Measurements from ENCODE around the gene ITPR1. TPM values are rescaled to one million over a fixed set of nuclear protein-coding genes. Genes with fewer than 3 reads are reported as not detected.

The ITPR1 gene
- total and polyA plus RNA-seq, 10 of the 15 experiments (the other 5 are each of a cell fraction or from before 2014, with no cell fraction given), result 12.2 to 239 (median 28.4) TPM

DNA sequence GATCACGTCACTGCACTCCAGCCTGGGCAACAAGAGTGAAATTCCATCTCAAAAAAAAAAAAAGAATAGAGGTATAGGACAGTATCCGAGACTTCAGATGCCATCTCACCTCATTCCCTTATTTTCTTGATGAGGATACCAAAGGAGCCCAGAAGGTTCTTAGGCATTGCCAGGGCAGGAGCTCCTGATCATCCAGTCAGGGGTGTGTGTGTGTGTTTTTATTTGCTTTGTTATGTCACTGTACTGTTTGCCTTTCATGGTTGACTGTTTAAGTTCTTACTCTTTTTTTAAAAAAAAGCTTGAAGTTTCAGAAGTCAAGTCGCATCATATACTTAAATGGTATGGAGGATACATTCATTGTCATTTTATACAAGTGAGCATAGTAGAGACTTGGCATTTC, 346.1 kb downstream of the ITPR1 start:
- WGBS (ENCODE audit: insufficient coverage, insufficient replicate concordance, low lambda C conversion rate, missing lambda C conversion rate), result 94% methylated on average over 3 of the region's 3 CpGs
- Histone ChIP-seq H3K4me3 (no peak overlapping the region), H3K79me2 (ENCODE audit: control insufficient read depth, insufficient read depth, low read length) (no peaks in the 10 kb centered on the region), H3K36me3 (ENCODE audit: control insufficient read depth in 2 of 2, insufficient read depth in 2 of 2, low read length in 1 of 2) (peaks cover 0 to 2% of the 10 kb centered on the region in 2 experiments; a peak in 3 of 4 replicates), H4K20me1 (ENCODE audit: control insufficient read depth, insufficient read depth) (no peaks in the 10 kb centered on the region), H3K9ac (ENCODE audit: control insufficient read depth, insufficient read depth, low read length) (no peak overlapping the region), H3K27me3 (replicated peaks in 1 of 2; ENCODE audit: control insufficient read depth in 2 of 2, insufficient read depth in 2 of 2, low read length in 1 of 2) (no peaks in the 10 kb centered on the region), H3K4me2 (ENCODE audit: control insufficient read depth, insufficient read depth) (no peak overlapping the region), H3K4me1 (ENCODE audit: control insufficient read depth, insufficient read depth, low read length) (peaks cover 25% of the 10 kb centered on the region), H3K27ac (ENCODE audit: control insufficient read depth, insufficient read depth) (no peak overlapping the region), H3K9me3 (replicated peaks; ENCODE audit: control insufficient read depth, insufficient read depth, low read length) (no peaks in the 10 kb centered on the region; the same call in 2 of the 3 replicates), H2AFZ (ENCODE audit: control insufficient read depth, low read depth, low read length) (no peak overlapping the region)
- ChIA-PET POLR2A (interaction anchor here (0.6 to 10.7 kb wide), 10 partner anchors 10 to 666 kb away, joined by 3 to 73 read pairs (median 6); partner anchors contain the start of gene BHLHE40), RAD21 (ENCODE audit: unreplicated experiment) (interaction anchor here (0.6 to 14.9 kb wide), 14 partner anchors 9 to 841 kb away, joined by 3 to 325 read pairs (median 4); partner anchors contain the start of gene BHLHE40), CTCF (interaction anchor here (0.7 to 4.2 kb wide), 14 partner anchors 9 to 140 kb away, joined by 3 to 32 read pairs (median 4); partner anchors contain the start of gene BHLHE40), SMC1A (ENCODE audit: uncharacterized antibody, unreplicated experiment) (interaction anchor here (0.8 to 11.7 kb wide), 16 partner anchors 10 to 215 kb away, joined by 3 to 185 read pairs (median 5); partner anchors contain the start of gene BHLHE40)
- ATAC-seq (peak; percentile 12), DNase-seq (ENCODE audit: low read depth, low spot score) (no peak), FAIRE-seq (no peak)
- in situ Hi-C loops (cut with MboI) (loop anchor here (10.0 kb wide), 1 partner anchor 356 kb away; no protein-coding TSS in a partner anchor), intact Hi-C loops (cut with micrococcal nuclease; ENCODE audit: unreplicated experiment) (no loop called here)
- BruUV-seq (replicated peaks), result TSS peak; percentile 6
- TF ChIP-seq, protein P1, sequence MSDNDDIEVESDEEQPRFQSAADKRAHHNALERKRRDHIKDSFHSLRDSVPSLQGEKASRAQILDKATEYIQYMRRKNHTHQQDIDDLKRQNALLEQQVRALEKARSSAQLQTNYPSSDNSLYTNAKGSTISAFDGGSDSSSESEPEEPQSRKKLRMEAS (IDR thresholded peaks at IDR 0.05; ENCODE audit: low read depth, low read length), result no peak
- TF ChIP-seq RB1 (IDR thresholded peaks at IDR 0.05; ENCODE audit: borderline replicate concordance), result 0 out of 2 replicates have a peak, but pooled peaks have one; percentile 5

DNA sequence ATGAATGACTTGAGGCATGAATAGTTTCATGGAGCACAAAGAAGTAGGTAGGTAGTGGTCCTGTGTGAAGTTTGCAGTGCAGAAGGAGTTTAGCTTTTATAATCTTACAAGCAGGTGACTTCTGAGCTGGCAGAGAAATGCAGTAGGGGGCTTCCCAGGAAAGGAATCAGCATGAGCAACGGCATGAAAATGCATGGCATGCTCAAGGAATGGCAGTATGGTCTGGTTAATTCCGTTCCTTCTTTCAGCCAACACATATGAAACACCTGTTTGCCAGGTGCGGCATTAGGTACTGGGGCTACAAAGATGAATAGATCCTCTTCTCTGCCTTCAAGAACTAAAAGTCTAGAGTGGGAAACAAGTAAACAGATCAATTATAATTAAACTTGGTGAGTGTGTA, 348.1 kb downstream of the ITPR1 start:
- no peak for TF ChIP-seq WRNIP1 (IDR thresholded peaks at IDR 0.05; ENCODE audit: borderline replicate concordance, low read depth, low read length)
- CTCF ChIA-PET, result interaction anchor here (0.6 to 4.2 kb wide), 6 partner anchors 10 to 139 kb away, joined by 3 to 32 read pairs (median 3); no protein-coding TSS in a partner anchor

More for the DNA sequence above, 348.1 kb downstream of the ITPR1 start:
- H3K9ac ChIP-seq (ENCODE audit: control insufficient read depth, insufficient read depth, low read length), result no peak overlapping the region
- ChIA-PET RAD21 (ENCODE audit: unreplicated experiment) (interaction anchor here (1.5 kb wide), 2 partner anchors 13 to 138 kb away, joined by 4 read pairs; no protein-coding TSS in a partner anchor), SMC1A (ENCODE audit: uncharacterized antibody, unreplicated experiment) (interaction anchor here (1.0 to 11.7 kb wide), 12 partner anchors 8 to 137 kb away, joined by 3 to 185 read pairs (median 6); partner anchors contain the start of gene BHLHE40), POLR2A (interaction anchor here (0.8 to 1.8 kb wide), 2 partner anchors 8 to 9 kb away, joined by 3 to 4 read pairs; no protein-coding TSS in a partner anchor)
- H3K27me3 ChIP-seq (replicated peaks in 1 of 2; ENCODE audit: control insufficient read depth in 2 of 2, insufficient read depth in 2 of 2, low read length in 1 of 2), result no peaks in the 10 kb centered on the region
- H3K9me3 ChIP-seq (replicated peaks; ENCODE audit: control insufficient read depth, insufficient read depth, low read length), result no peaks in the 10 kb centered on the region; the same call in 2 of the 3 replicates
- no peaks in the 10 kb centered on the region; a peak in 2 of 4 replicates for H3K36me3 ChIP-seq (ENCODE audit: control insufficient read depth in 2 of 2, insufficient read depth in 2 of 2, low read length in 1 of 2)
- in situ Hi-C loops (cut with MboI), result no loop called here
- no peak overlapping the region for H3K4me3 ChIP-seq
- no peak overlapping the region for H3K4me2 ChIP-seq (ENCODE audit: control insufficient read depth, insufficient read depth)
- no peak for ATAC-seq
- BruUV-seq (replicated peaks), result no TSS peak
- no peak overlapping the region for H2AFZ ChIP-seq (ENCODE audit: control insufficient read depth, low read depth, low read length)
- no peak for DNase-seq (ENCODE audit: low read depth, low spot score)
- no peak overlapping the region for H3K27ac ChIP-seq (ENCODE audit: control insufficient read depth, insufficient read depth)
- peaks cover 37% of the 10 kb centered on the region for H3K4me1 ChIP-seq (ENCODE audit: control insufficient read depth, insufficient read depth, low read length)
- 89% methylated on average over 3 of the region's 3 CpGs for WGBS (ENCODE audit: insufficient coverage, insufficient replicate concordance, low lambda C conversion rate, missing lambda C conversion rate)
- H4K20me1 ChIP-seq (ENCODE audit: control insufficient read depth, insufficient read depth), result no peaks in the 10 kb centered on the region
- FAIRE-seq, result no peak
- intact Hi-C loops (cut with micrococcal nuclease; ENCODE audit: unreplicated experiment), result no loop called here
- H3K79me2 ChIP-seq (ENCODE audit: control insufficient read depth, insufficient read depth, low read length), result no peaks in the 10 kb centered on the region

All from GM12878 (cell line).